ENCODE measurements around the gene CLCF1. TPM values are rescaled to one million over a fixed set of nuclear protein-coding genes. Genes with fewer than 3 reads are reported as not detected.

CLCF1 gene
- total and polyA plus RNA-seq, 2 of the 13 experiments (the other 11 are each of a cell fraction or from before 2014, with no cell fraction given) = 0.49 to 0.78 TPM

GRCh38 chr11:67364169-67364568, 9.2 kb downstream of the CLCF1 start:
- Histone ChIP-seq H3K36me3 (replicated peaks in 1 of 2; ENCODE audit: control insufficient read depth in 1 of 2, insufficient read depth in 2 of 2, low read length in 2 of 2) (no peaks in the 10 kb centered on the region), H4K20me1 (ENCODE audit: insufficient read depth, low read length) (no peaks in the 10 kb centered on the region), H3K9me3 (ENCODE audit: low read length) (no peaks in the 10 kb centered on the region), H2AFZ (ENCODE audit: low read length) (no peak overlapping the region), H3K4me2 (ENCODE audit: low read depth, low read length) (no peak overlapping the region), H3K4me1 (ENCODE audit: insufficient read depth, low read length) (no peaks in the 10 kb centered on the region), H3K79me2 (ENCODE audit: insufficient read depth, low read length) (no peaks in the 10 kb centered on the region), H3K9ac (ENCODE audit: insufficient read depth, low read depth, low read length) (no peak overlapping the region), H3K27me3 (ENCODE audit: control insufficient read depth in 1 of 2, insufficient read depth in 2 of 2, low read length in 2 of 2) (no peaks in the 10 kb centered on the region), H3K27ac (ENCODE audit: extremely low read length, insufficient read depth, low read length) (no peak overlapping the region), H3K4me3 (replicated peaks in 1 of 3; ENCODE audit: insufficient read depth in 1 of 3, low read depth in 2 of 3, low read length in 3 of 3) (no peak overlapping the region)
- ChIA-PET POLR2A (interaction anchor here (2.9 kb wide), 2 partner anchors 9 to 11 kb away, joined by 9 to 10 read pairs; partner anchors contain the start of genes CLCF1 and POLD4), CTCF (ENCODE audit: low intra/inter-chr PET ratio, low total read pairs) (no interaction called here)
- no peak for ATAC-seq
- TF ChIP-seq ZNF782 (CRISPR knock-in tag; IDR thresholded peaks at IDR 0.05; ENCODE audit: borderline replicate concordance) (no peak), ZNF281 (CRISPR knock-in tag; IDR thresholded peaks at IDR 0.05; ENCODE audit: borderline replicate concordance) (no peak), ZFAT (CRISPR knock-in tag; conservative IDR thresholded peaks at IDR 0.05) (no peak), ESRRA (CRISPR knock-in tag; IDR thresholded peaks at IDR 0.05; ENCODE audit: low read depth) (no peak), EZH2 (conservative IDR thresholded peaks at IDR 0.05; ENCODE audit: low read depth, low read length) (no peak), SOX6 (IDR thresholded peaks at IDR 0.05) (no peak), SOX6 (CRISPR knock-in tag; IDR thresholded peaks at IDR 0.05) (no peak), CEBPG (CRISPR knock-in tag; IDR thresholded peaks at IDR 0.05) (no peak), KDM6A (CRISPR knock-in tag; IDR thresholded peaks at IDR 0.05; ENCODE audit: low read depth) (no peak), RARG (CRISPR knock-in tag; IDR thresholded peaks at IDR 0.05; ENCODE audit: low read depth) (no peak), ZBTB1 (CRISPR knock-in tag; IDR thresholded peaks at IDR 0.05; ENCODE audit: borderline replicate concordance) (no peak), ZNF770 (CRISPR knock-in tag; IDR thresholded peaks at IDR 0.05) (no peak)
- in situ Hi-C loops (cut with HindIII; ENCODE audit: extremely low pct_ligation_motif_present, low pct_unique_long_range_greater_than_20kb) (no loop called here), intact Hi-C loops (cut with micrococcal nuclease; ENCODE audit: unreplicated experiment) (no loop called here)
- no peak for DNase-seq (ENCODE audit: low spot score)
- no peak for FAIRE-seq
- BruUV-seq (replicated peaks) = no TSS peak
- WGBS (ENCODE audit: low lambda C conversion rate) = 88% methylated on average over 3 of the region's 3 CpGs

Measured in HepG2 (cell line).